ENCODE data around the gene LIFR.
A peak's percentile ranks its signal among the peaks of the same experiment; 100 is the strongest.

LIFR gene

DNA sequence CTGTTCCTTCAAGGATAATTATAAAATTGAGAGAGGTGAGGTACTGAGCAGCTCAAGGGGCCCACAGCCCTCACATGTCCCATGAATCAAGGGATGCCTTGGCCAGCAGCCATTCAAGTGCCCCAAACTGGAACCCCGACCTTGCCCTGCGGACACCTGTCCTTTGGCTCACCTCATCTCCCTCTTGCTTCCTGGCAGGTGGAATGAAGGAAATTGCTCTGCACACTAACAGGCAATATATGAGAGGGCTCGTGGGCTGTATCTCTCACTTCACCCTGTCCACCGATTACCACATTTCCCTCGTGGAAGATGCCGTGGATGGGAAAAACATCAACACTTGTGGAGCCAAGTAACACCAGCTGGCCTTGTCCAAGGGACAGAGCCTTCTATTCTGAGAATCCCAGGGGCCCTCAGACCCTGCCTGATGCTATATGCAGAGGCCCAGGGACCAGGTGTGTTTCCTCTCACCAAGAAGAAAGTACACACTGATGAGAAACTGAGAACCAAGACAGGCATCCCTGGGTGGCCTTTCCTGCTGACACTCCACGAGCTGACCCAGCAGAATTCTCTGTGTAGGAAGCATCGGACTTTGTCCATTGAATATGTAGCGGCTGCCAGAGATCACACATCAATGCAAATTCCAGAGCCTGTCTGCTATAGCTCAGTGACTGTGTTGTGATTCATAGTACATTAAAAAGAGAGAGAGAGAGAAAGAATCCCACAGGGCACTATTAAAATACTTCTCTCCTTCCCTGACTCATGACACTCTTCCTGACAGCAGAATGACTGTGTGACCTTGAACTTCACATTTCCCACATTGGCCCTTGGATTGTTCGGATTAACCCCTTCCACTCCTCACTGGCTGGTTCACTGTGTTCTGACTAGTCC, 92.6 kb downstream of the LIFR start:
- no peak for DNase-seq (ENCODE audit: low read depth)

GRCh38 chr5:38462976-38463633, 93.3 kb downstream of the LIFR start:
- no peak for DNase-seq (ENCODE audit: low read depth)

- DNase-seq (ENCODE audit: low read depth): no peak
Measured at GRCh38 chr5:38458174-38458573, 98.3 kb downstream of the LIFR start.

DNA sequence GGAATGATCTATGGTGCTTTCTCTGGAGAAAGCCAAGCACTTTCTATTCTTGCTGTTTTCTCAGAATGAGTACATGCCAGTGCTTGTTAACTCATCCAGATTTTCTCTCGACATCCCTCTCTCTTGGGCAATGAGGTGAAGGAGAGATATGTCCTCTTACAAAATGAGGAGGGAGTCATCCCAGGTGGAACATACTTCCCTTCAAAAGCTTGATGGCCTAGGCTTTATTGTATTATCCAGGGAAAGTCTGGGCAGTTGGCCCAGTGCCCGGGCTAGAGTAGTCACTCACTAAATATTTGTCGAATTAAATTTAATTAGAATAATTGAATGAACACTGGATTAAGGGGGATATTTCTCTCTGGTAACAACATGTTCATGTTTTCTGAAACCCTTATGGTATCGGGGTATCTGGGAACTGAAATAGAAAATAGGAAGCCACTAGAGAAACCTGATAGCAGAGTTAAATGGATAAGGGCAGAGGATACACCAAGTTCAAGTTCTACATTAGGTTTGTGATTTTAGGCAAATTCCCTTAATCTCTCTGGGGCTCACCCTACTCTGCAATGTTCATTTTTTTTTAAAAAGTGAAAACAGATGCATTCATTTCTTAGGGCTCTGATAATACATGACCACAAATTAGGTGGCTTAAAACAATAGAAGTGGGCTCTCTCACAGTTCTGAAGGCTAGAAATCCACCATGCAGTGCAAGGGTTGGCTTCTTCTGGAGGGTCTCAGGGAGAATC, 99.6 kb downstream of the LIFR start:
- no peak for DNase-seq (ENCODE audit: low read depth)

- no peak for DNase-seq (ENCODE audit: low read depth)
Measured at GRCh38 chr5:38455796-38456330, 100.6 kb downstream of the LIFR start.

- DNase-seq (ENCODE audit: low read depth): no peak
Measured at GRCh38 chr5:38453921-38454320, 102.5 kb downstream of the LIFR start.

DNA sequence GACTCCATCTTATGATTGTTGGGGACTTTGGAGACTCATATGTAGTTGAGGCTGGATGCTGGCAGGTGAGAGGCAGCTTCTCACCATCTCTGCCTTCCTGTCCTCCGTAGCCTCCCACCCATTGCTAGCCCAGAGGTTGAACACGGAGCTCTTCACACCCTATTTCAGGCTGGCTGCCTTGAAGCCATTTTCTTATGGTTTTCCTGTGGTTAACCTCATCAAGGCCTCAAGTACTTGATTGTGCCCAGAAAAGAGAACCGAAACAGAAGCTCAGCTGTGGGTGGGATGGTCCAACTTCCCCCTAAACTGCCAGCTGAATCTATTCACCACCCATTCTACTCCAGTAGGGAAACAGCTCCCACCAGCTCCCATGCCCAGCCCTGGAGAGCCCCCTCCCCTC, 102.9 kb downstream of the LIFR start:
- DNase-seq (ENCODE audit: low read depth): peak; percentile 13

DNA sequence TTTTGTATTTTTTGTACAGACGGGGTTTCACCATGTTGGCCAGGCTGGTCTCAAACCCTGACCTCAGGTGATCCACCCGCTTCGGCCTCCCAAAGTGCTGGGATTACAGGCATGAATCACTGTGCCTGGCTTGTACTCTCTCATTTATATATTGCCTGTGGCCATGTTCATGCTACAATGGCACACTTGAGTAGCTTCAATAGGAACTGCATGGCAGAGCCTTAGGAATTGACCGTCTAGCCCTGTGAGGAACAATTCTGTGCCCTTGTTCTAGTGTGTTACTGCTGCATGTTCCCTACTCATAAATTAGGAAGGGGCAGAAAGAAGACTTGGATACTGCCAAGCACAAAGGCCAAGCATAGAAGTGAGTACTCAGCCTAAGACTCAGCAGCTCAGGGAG, 104.2 kb downstream of the LIFR start:
- no peak for DNase-seq (ENCODE audit: low read depth)

- no peak for DNase-seq (ENCODE audit: low read depth)
Measured at GRCh38 chr5:38451074-38451725, 105.2 kb downstream of the LIFR start.

DNA sequence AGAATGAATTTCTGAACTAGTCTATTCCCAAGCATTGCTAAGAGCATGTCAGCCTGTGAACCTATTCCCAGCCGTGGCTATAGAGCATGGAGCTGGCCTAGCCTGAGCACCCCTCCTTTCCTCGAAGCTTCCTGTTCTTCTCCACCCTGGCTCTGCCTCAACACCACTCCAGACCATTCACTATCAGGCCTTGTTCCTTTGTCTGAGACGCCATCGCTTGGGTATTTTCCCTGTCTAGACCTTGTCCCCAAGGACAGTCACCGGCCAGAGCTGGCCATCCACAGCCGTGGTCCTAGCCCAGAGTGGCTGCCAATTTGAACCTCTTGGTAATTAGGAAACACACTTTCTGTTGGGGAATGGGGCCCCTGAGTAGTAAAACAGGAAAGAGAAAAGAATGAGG, 105.8 kb downstream of the LIFR start:
- no peak for DNase-seq (ENCODE audit: low read depth)

DNA sequence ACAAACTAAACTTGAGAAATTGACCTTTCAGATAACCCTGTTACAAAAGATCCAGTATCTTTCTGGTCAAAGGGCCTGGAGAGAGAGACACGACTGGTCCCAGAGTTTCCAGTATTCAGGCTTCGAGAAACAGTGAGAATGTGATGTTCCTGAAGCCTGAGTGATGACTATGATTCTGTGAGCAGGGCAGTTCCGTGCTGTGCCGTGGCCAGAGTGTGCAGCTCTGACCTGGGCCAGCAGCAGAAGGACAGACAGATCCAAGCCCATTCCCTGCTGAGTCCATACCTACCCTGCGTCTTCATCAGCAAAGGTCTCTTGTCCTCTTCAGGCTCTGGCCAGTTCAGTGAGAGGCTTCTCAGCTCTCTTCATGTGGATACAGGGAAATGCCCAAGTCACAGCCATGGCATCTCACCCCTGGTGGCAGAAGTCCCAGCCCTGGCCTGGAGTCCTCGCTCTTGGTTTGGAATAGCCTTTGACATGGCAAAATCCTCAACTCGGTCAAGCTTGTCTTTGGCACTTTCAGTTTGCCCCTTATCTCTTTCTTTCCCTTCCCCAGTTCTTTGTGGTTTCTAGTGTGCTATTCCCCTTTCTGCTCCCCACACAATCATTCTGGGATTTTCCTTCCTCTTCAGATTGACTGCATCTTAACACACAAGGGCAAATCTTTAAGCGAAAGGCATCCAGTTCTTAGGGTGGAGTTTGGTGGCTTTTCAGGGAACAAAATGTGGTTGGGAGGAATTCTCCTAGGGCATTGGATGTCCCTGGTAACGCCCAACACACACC, 107.7 kb downstream of the LIFR start:
- DNase-seq (ENCODE audit: low read depth): no peak

DNA sequence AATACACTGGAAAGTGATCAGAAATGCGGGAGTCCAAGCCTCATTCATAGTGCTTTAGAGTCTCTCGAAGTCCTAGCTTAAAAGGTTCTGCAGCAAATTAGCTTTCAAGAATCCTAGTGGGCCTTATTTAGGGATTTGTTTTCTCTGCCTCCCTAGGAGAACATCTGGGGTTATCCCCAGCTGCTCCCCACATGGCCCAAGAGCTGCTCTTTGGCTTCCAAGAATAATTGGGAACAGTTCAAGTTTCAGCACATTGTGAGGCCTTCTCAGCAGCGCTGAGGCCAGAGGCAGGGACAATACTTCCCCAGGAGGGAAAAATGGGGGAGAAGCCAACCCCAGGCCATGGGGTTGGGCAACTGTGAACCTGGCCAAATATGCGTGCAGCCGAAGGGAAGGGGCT, 108.7 kb downstream of the LIFR start:
- DNase-seq (ENCODE audit: low read depth): no peak

GRCh38 chr5:38447056-38447455, 109.4 kb downstream of the LIFR start:
- DNase-seq (ENCODE audit: low read depth): no peak

DNA sequence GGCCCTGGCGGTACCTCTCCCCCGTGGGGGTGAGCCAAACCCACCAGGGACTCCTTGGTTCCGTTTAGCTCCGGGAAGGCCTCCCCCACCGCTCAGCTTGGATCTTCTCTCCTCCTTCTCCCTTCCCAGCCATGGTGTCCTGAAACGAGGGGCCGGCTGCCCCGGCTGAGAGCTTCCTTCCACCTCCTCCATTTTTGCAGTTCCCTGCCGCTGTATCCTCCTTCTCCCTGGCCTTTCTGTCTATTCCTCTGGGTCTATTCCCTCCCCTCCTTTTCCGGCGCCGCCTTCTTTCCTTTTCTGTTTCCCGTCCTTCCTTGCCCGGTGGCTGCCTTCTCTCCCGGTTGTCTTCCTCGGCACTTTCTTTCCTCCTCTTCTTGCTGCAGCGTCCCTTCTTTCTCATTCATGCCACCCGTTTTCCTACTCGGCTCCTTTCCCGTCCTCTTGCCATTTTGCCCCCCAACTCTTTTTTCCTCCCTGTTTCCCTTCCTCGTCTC, 110.4 kb downstream of the LIFR start:
- DNase-seq (ENCODE audit: low read depth): no peak

GRCh38 chr5:38445374-38446028, 110.9 kb downstream of the LIFR start:
- DNase-seq (ENCODE audit: low read depth): no peak

GRCh38 chr5:38443390-38443789, 113.1 kb downstream of the LIFR start:
- DNase-seq (ENCODE audit: low read depth): no peak

- no peak for DNase-seq (ENCODE audit: low read depth)
Measured at GRCh38 chr5:38442247-38442573, 114.2 kb downstream of the LIFR start.

- peak; percentile 66 for DNase-seq (ENCODE audit: low read depth)
Measured at GRCh38 chr5:38441453-38442246, 114.8 kb downstream of the LIFR start.

GRCh38 chr5:38438757-38439156, 117.7 kb downstream of the LIFR start:
- no peak for DNase-seq (ENCODE audit: low read depth)
